SK-N-SH (cell line): ENCODE data around the gene NKAIN4. TPM values are rescaled to one million over a fixed set of nuclear protein-coding genes. Genes with fewer than 3 reads are reported as not detected.

ENCODE experiments used
- CTCF ChIA-PET: fragments of 300-600, 350-600 bp; formaldehyde crosslinking; extraction: SDS; loops from one replicate; lab custom pipeline; 2021; lab: Yijun Ruan, JAX
- POLR2A ChIA-PET: fragments of 350-600 bp; sonication (Branson Sonifier 250); formaldehyde crosslinking; extraction: SDS; loops from one replicate; lab custom pipeline; 2020; ENCODE audit warnings: antibody characterized with exemption, inconsistent platforms; lab: Yijun Ruan, JAX
- DNase-seq: peaks from one replicate; pipeline ENCODE4 v3.0.0; 2012
- H2AFZ ChIP-seq: fragments of 200-600 bp; sonication (generic); 2 replicates; pipeline ENCODE4 v1.8.1; 2016; ENCODE audit warnings: antibody characterized with exemption, mild to moderate bottlenecking, low read depth
- H3F3A ChIP-seq: fragments of 200-600 bp; sonication (generic); replicated peaks from 2 replicates; pipeline ENCODE3; 2016; ENCODE audit warnings: antibody characterized with exemption, mild to moderate bottlenecking; ENCODE audit not compliant: insufficient read depth
- H3K27ac ChIP-seq, 2 experiments: fragments of 200-500 bp in 1 of 2; fragments of 200-600 bp in 1 of 2; sonication (Bioruptor generic) in 1 of 2; sonication (generic), shearing (Covaris generic) in 1 of 2; 2 replicates each; pipeline versions ENCODE4 v1.5.1 to v1.6.1; 2014 to 2016; ENCODE audit warnings: low read depth in 2 of 2, inconsistent platforms in 1 of 2, low read length in 1 of 2, mild to moderate bottlenecking in 1 of 2, mixed read lengths in 1 of 2
- H3K27me3 ChIP-seq: fragments of 200-600 bp; sonication (generic), shearing (Covaris generic); 2 replicates; pipeline ENCODE4 v1.6.1; 2016; ENCODE audit warnings: mixed run types; ENCODE audit not compliant: insufficient read depth
- H3K36me3 ChIP-seq, 2 experiments: fragments of 200-500 bp in 1 of 2; fragments of 200-600 bp in 1 of 2; sonication (Bioruptor generic) in 1 of 2; sonication (generic) in 1 of 2; replicated peaks in 1 of 2; 2 replicates each; pipeline versions ENCODE3 to v1.5.1; 2014 to 2016; ENCODE audit warnings: low read length in 1 of 2, mild to moderate bottlenecking in 1 of 2; ENCODE audit not compliant: insufficient read depth in 2 of 2, control insufficient read depth in 1 of 2
- H3K4me1 ChIP-seq, 2 experiments: fragments of 200-500 bp in 1 of 2; fragments of 200-600 bp in 1 of 2; sonication (Bioruptor generic) in 1 of 2; sonication (generic), shearing (Covaris generic) in 1 of 2; 2 replicates each; pipeline versions ENCODE4 v1.5.1 to v1.6.1; 2014 to 2016; ENCODE audit warnings: low read depth in 1 of 2, low read length in 1 of 2, mixed run types in 1 of 2; ENCODE audit not compliant: insufficient read depth in 2 of 2, control insufficient read depth in 1 of 2
- H3K4me2 ChIP-seq: fragments of 200-600 bp; sonication (generic), shearing (Covaris generic); 2 replicates; pipeline ENCODE4 v1.6.1; 2017; ENCODE audit warnings: mixed run types
- H3K4me3 ChIP-seq, 2 experiments: fragments of 200-500 bp in 1 of 2; fragments of 200-600 bp in 1 of 2; sonication (Bioruptor generic) in 1 of 2; sonication (generic), shearing (Covaris generic) in 1 of 2; 2 replicates each; pipeline versions ENCODE4 v1.5.1 to v1.8.1; 2014 to 2016; ENCODE audit warnings: low read depth in 2 of 2, inconsistent platforms in 1 of 2, low read length in 1 of 2, mild to moderate bottlenecking in 1 of 2, mixed read lengths in 1 of 2, moderate library complexity in 1 of 2
- H3K79me2 ChIP-seq: fragments of 200-600 bp; sonication (generic); 2 replicates; pipeline ENCODE4 v1.8.1; 2017; ENCODE audit warnings: mild to moderate bottlenecking; ENCODE audit not compliant: insufficient read depth
- H3K9ac ChIP-seq: fragments of 200-600 bp; sonication (generic); 2 replicates; pipeline ENCODE4 v1.6.1; 2017; ENCODE audit warnings: mixed run types
- H3K9me2 ChIP-seq: fragments of 200-600 bp; sonication (generic); 2 replicates; pipeline ENCODE4 v1.6.1; 2017; ENCODE audit warnings: mixed run types
- H3K9me3 ChIP-seq: fragments of 200-600 bp; sonication (generic); 2 replicates; pipeline ENCODE4 v1.6.1; 2017; ENCODE audit warnings: mixed run types, mild to moderate bottlenecking, moderate library complexity
- H4K20me1 ChIP-seq: fragments of 200-600 bp; sonication (generic); 2 replicates; pipeline ENCODE4 v1.6.1; 2017; ENCODE audit warnings: mild to moderate bottlenecking, mixed run types; ENCODE audit not compliant: insufficient read depth
- ELF1 ChIP-seq: IDR thresholded peaks from 2 replicates; pipeline ENCODE4 v1.4.0; 2012
- EP300 ChIP-seq, 2 experiments: IDR thresholded peaks; 2 replicates each; pipeline versions ENCODE4 v1.4.0 to v1.6.1; 2012; ENCODE audit warnings: borderline replicate concordance in 1 of 2, low read depth in 1 of 2, low read length in 1 of 2
- EZH2phosphoT487 ChIP-seq: fragments of 200-600 bp; sonication (generic); IDR thresholded peaks from 2 replicates; pipeline ENCODE4 v1.6.1; 2017; ENCODE audit warnings: low read depth, mixed run types, mild to moderate bottlenecking, antibody characterized with exemption, moderate library complexity, borderline replicate concordance
- GABPA ChIP-seq: IDR thresholded peaks from 2 replicates; pipeline ENCODE4 v1.4.0; 2012; ENCODE audit warnings: low read depth, mild to moderate bottlenecking
- GATA2 ChIP-seq: sonication (generic); formaldehyde crosslinking; IDR thresholded peaks from 2 replicates; pipeline ENCODE4 v1.5.0; 2020; ENCODE audit warnings: mild to moderate bottlenecking, missing genetic modification reagents
- IRF3 ChIP-seq: fragments of 150-350 bp; IDR thresholded peaks from 2 replicates; pipeline ENCODE4 v1.6.1; 2016; ENCODE audit warnings: mild to moderate bottlenecking, low read depth, low read length
- JUND ChIP-seq: IDR thresholded peaks from 2 replicates; pipeline ENCODE4 v1.4.0; 2012
- MAX ChIP-seq: IDR thresholded peaks from 2 replicates; pipeline ENCODE4 v1.4.0; 2012; ENCODE audit warnings: low read depth
- MEF2A ChIP-seq: IDR thresholded peaks from 2 replicates; pipeline ENCODE4 v1.4.0; 2012; ENCODE audit warnings: low read depth, borderline replicate concordance
- PBX3 ChIP-seq: IDR thresholded peaks from 2 replicates; pipeline ENCODE4; 2012
- RAD21 ChIP-seq: IDR thresholded peaks from 2 replicates; pipeline ENCODE4 v1.6.1; 2012; ENCODE audit warnings: mild to moderate bottlenecking, low read length
- REST ChIP-seq: IDR thresholded peaks from 2 replicates; pipeline ENCODE4 v1.6.1; 2012; ENCODE audit warnings: mild to moderate bottlenecking, low read depth, low read length, moderate library complexity
- RFX5 ChIP-seq: IDR thresholded peaks from 2 replicates; pipeline ENCODE4 v1.6.1; 2012; ENCODE audit warnings: mild to moderate bottlenecking, improper control_type of control experiment, low read length
- RXRA ChIP-seq: IDR thresholded peaks from 2 replicates; pipeline ENCODE4 v1.4.0; 2012; ENCODE audit warnings: low read depth, mild to moderate bottlenecking, borderline replicate concordance
- SIN3A ChIP-seq: IDR thresholded peaks from 2 replicates; pipeline ENCODE4 v1.6.1; 2012; ENCODE audit warnings: low read depth, mild to moderate bottlenecking, low read length, moderate library complexity, borderline replicate concordance
- TCF12 ChIP-seq: IDR thresholded peaks from 2 replicates; pipeline ENCODE4 v1.4.0; 2012
- USF2 ChIP-seq: fragments of 150-350 bp; IDR thresholded peaks from 2 replicates; pipeline ENCODE4 v1.6.1; 2017; ENCODE audit warnings: antibody characterized with exemption, low read length, low read depth, borderline replicate concordance
- YY1 ChIP-seq: IDR thresholded peaks from 2 replicates; pipeline ENCODE4 v1.4.0; 2012; ENCODE audit warnings: low read depth, mild to moderate bottlenecking
- ZBTB33 ChIP-seq: IDR thresholded peaks from 2 replicates; pipeline ENCODE4 v1.4.0; 2012; ENCODE audit warnings: low read depth, borderline replicate concordance
- WGBS: methylation state at CpG from one replicate; pipeline ENCODE4 v1.1.6; 2017; ENCODE audit warnings: low lambda C conversion rate; 5-methylcytosine and 5-hydroxymethylcytosine counted together
- polyA plus RNA-seq, 3 experiments: library from polyadenylated mRNA; depleted of rRNA; stranded (reverse); fragments of >200 nt; gene quantifications; 2 replicates each; pipeline ENCODE4 v1.2.3, GENCODE V29; 2012

Gene NKAIN4
- polyA plus RNA-seq, 1 of the 3 experiments (the other 2 are of a cell fraction): not detected

- TF ChIP-seq ZBTB33 (no peak), EP300 (IDR thresholded peaks at IDR 0.05; ENCODE audit: borderline replicate concordance in 1 of 2, low read depth in 1 of 2, low read length in 1 of 2) (no peak), GABPA (no peak), PBX3 (no peak), RAD21 (no peak), USF2 (no peak), REST (no peak)
These were observed 47.4 kb upstream of the NKAIN4 start (continued) for GRCh38 chr20:63301671-63302070.

- H3K36me3 ChIP-seq: no peaks in the 10 kb centered on the region
- H3K9ac ChIP-seq: no peak overlapping the region
- ChIA-PET POLR2A (no interaction called here), CTCF (interaction anchor here (0.6 to 7.2 kb wide), 7 partner anchors 8 to 84 kb away, joined by 3 to 73 read pairs (median 5); no protein-coding TSS in a partner anchor)
- H3K4me1 ChIP-seq: no peaks in the 10 kb centered on the region
- no peak overlapping the region; the same call in 1 of the 2 replicates for H2AFZ ChIP-seq
- WGBS: 31% methylated on average over 15 of the region's 17 CpGs
- no peaks in the 10 kb centered on the region for H3K9me2 ChIP-seq
- H4K20me1 ChIP-seq: no peaks in the 10 kb centered on the region
- no peak overlapping the region for H3K27ac ChIP-seq
- H3K4me2 ChIP-seq: no peak overlapping the region
- H3K27me3 ChIP-seq: peaks cover 47% of the 10 kb centered on the region
- no peaks in the 10 kb centered on the region for H3F3A ChIP-seq
- no peaks in the 10 kb centered on the region; the same call in 1 of the 2 replicates for H3K9me3 ChIP-seq
- H3K79me2 ChIP-seq: no peaks in the 10 kb centered on the region
- DNase-seq: no peak
- no peak overlapping the region for H3K4me3 ChIP-seq
- TF ChIP-seq RFX5: no peak
- no peak for TF ChIP-seq GATA2 (CRISPR knock-in tag)
- TF ChIP-seq TCF12: no peak
- no peak for TF ChIP-seq JUND
- TF ChIP-seq USF2: no peak
- TF ChIP-seq EZH2phosphoT487: no peak
- no peak for TF ChIP-seq YY1
- TF ChIP-seq IRF3: no peak
- TF ChIP-seq MAX: no peak
- TF ChIP-seq ZBTB33: no peak
- no peak for TF ChIP-seq RXRA
- no peak for TF ChIP-seq SIN3A
- TF ChIP-seq ELF1: no peak
- no peak for TF ChIP-seq MEF2A
These were observed 44.6 kb upstream of the NKAIN4 start for GRCh38 chr20:63298731-63299312.
